Caco-2 (cell line): ENCODE measurements around the gene MTMR4. TPM values are rescaled to one million over a fixed set of nuclear protein-coding genes. Genes with fewer than 3 reads are reported as not detected.
A peak's percentile ranks its signal among the peaks of the same experiment; 100 is the strongest.
"Not testable (repeated sequence)": the region's sequence is repeated elsewhere in the genome, so short reads cannot be mapped to it uniquely, and the experiment has no call there.

ENCODE experiments used
- BruUV-seq: library from RNA; stranded (reverse); fragments of 400-500 nt; replicated peaks from 2 replicates; lab custom pipeline; 2021; lab: Mats Ljungman, UMichigan
- CTCF ChIA-PET: fragments of 300-600 bp; sonication (Branson Sonifier 250); formaldehyde crosslinking; loops from one replicate; lab custom pipeline; 2022; ENCODE audit warnings: antibody characterized with exemption; lab: Charles Lee
- POLR2A ChIA-PET: fragments of 300-600 bp; sonication (Branson Sonifier 250); formaldehyde crosslinking; loops from one replicate; lab custom pipeline; 2022; ENCODE audit warnings: antibody characterized with exemption; lab: Charles Lee
- DNase-seq, 2 experiments: peaks; one replicate each; pipeline versions ENCODE4 v3.0.0 to v3.0.0-alpha.2; 2020 to 2022
- H3K27me3 ChIP-seq: replicated peaks from 2 replicates; pipeline ENCODE4 v1.6.0; 2011; ENCODE audit warnings: low read length; ENCODE audit not compliant: control insufficient read depth, insufficient read depth
- H3K36me3 ChIP-seq: 2 replicates; pipeline ENCODE4 v1.5.1; 2011; ENCODE audit warnings: low read length; ENCODE audit not compliant: control insufficient read depth, insufficient read depth
- H3K4me1 ChIP-seq: fragments of 250-450 bp; sonication (Bioruptor Pico); 2 replicates; pipeline ENCODE4 v1.5.1; 2020; ENCODE audit warnings: mild to moderate bottlenecking
- H3K4me3 ChIP-seq: 2 replicates; pipeline ENCODE4 v1.5.1; 2011; ENCODE audit warnings: low read depth, mild to moderate bottlenecking, control low read depth, low read length
- H3K9me3 ChIP-seq: fragments of 250-450 bp; sonication (Bioruptor Pico); 2 replicates; pipeline ENCODE4 v1.5.1; 2020; ENCODE audit warnings: mild to moderate bottlenecking, moderate library complexity
- H3K27ac Mint-ChIP-seq: one replicate; pipeline ENCODE4 v1.8.0; 2022; ENCODE audit warnings: mixed read lengths; ENCODE audit not compliant: unreplicated experiment
- H3K27me3 Mint-ChIP-seq: one replicate; pipeline ENCODE4 v1.8.0; 2022; ENCODE audit warnings: mixed read lengths; ENCODE audit not compliant: insufficient read depth, unreplicated experiment
- H3K36me3 Mint-ChIP-seq: one replicate; pipeline ENCODE4 v1.8.0; 2022; ENCODE audit warnings: mild to moderate bottlenecking, mixed read lengths; ENCODE audit not compliant: insufficient read depth, unreplicated experiment
- H3K4me1 Mint-ChIP-seq: one replicate; pipeline ENCODE4 v1.8.0; 2022; ENCODE audit warnings: low read depth, mixed read lengths; ENCODE audit not compliant: unreplicated experiment
- H3K4me3 Mint-ChIP-seq: one replicate; pipeline ENCODE4 v1.8.0; 2022; ENCODE audit warnings: mild to moderate bottlenecking, moderate library complexity, mixed read lengths; ENCODE audit not compliant: unreplicated experiment
- H3K9me3 Mint-ChIP-seq: one replicate; pipeline ENCODE4 v1.8.0; 2022; ENCODE audit warnings: mixed read lengths; ENCODE audit not compliant: unreplicated experiment
- intact Hi-C: fragments of 100-400 bp; cut with micrococcal nuclease; formaldehyde crosslinking; loops from one replicate; pipeline ENCODE4 v1.10.0; 2022; ENCODE audit not compliant: unreplicated experiment
- total RNA-seq: library from RNA; stranded (reverse); gene quantifications from 2 replicates; pipeline ENCODE4 v1.2.3, GENCODE V29; 2022
- TF ChIP-seq, protein P1 (sequence below), 2 experiments: fragments of 200-600 bp in 1 of 2; IDR thresholded peaks; 1 replicate in 1 of 2; 2 replicates in 1 of 2; pipeline versions ENCODE4 v1.5.1 to v1.8.0; 2011 to 2022; ENCODE audit warnings: antibody characterized with exemption in 1 of 2, control low read depth in 1 of 2, inconsistent platforms in 1 of 2, low read depth in 1 of 2, low read length in 1 of 2, mild to moderate bottlenecking in 1 of 2, moderate library complexity in 1 of 2; ENCODE audit not compliant: insufficient read depth in 1 of 2, severe bottlenecking in 1 of 2, unreplicated experiment in 1 of 2

MTMR4 gene
- total RNA-seq, 1 experiment from 2014 or later = 62.6 TPM

- Histone ChIP-seq H3K4me3 (no peak within 1 kb of the TSS), H3K36me3 (0 out of 2 replicates have a peak, but pooled peaks cover 5% of the 10 kb centered on the region), H3K9me3 (peaks cover 5% of the 10 kb centered on the region; the same call in 1 of the 2 replicates), H3K4me1 (peaks cover 67% of the 10 kb centered on the region), H3K27me3 (no peaks in the 10 kb centered on the region)
- no peaks in the 10 kb centered on the region for H3K9me3 Mint-ChIP-seq
- peak within 1 kb of the TSS; percentile 52 for H3K4me3 Mint-ChIP-seq
- intact Hi-C loops = loop anchor here (1.0 kb wide), 1 partner anchor 26 kb away; the partner anchor contains the start of gene MTMR4
- ChIA-PET CTCF (no interaction called here), POLR2A (no interaction called here)
- peak within 1 kb of the TSS; percentile 76 for H3K27ac Mint-ChIP-seq
- DNase-seq = no peak
- no peaks in the 10 kb centered on the region for H3K27me3 Mint-ChIP-seq
- BruUV-seq = no TSS peak
- H3K36me3 Mint-ChIP-seq = peaks cover 66% of the 10 kb centered on the region
- TF ChIP-seq, protein P1, sequence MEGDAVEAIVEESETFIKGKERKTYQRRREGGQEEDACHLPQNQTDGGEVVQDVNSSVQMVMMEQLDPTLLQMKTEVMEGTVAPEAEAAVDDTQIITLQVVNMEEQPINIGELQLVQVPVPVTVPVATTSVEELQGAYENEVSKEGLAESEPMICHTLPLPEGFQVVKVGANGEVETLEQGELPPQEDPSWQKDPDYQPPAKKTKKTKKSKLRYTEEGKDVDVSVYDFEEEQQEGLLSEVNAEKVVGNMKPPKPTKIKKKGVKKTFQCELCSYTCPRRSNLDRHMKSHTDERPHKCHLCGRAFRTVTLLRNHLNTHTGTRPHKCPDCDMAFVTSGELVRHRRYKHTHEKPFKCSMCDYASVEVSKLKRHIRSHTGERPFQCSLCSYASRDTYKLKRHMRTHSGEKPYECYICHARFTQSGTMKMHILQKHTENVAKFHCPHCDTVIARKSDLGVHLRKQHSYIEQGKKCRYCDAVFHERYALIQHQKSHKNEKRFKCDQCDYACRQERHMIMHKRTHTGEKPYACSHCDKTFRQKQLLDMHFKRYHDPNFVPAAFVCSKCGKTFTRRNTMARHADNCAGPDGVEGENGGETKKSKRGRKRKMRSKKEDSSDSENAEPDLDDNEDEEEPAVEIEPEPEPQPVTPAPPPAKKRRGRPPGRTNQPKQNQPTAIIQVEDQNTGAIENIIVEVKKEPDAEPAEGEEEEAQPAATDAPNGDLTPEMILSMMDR (IDR thresholded peaks at IDR 0.05; ENCODE audit: insufficient read depth in 1 of 2, low read depth in 1 of 2, low read length in 1 of 2, severe bottlenecking in 1 of 2, unreplicated experiment in 1 of 2) = no peak
- H3K4me1 Mint-ChIP-seq = peaks cover 44% of the 10 kb centered on the region
Observed at GRCh38 chr17:58487589-58488427, 26.6 kb downstream of the MTMR4 start, which contains the start of gene HSF5. HSF5 (minus strand) TSS chr17:58488408; CDS start chr17:58488274, 134 bp downstream.

GRCh38 chr17:58484600-58484999 lies 29.8 kb downstream of the MTMR4 start:
- BruUV-seq = no TSS peak
- ChIA-PET CTCF (no interaction called here), POLR2A (no interaction called here)
- TF ChIP-seq, protein P1 (IDR thresholded peaks at IDR 0.05; ENCODE audit: insufficient read depth in 1 of 2, low read depth in 1 of 2, low read length in 1 of 2, severe bottlenecking in 1 of 2, unreplicated experiment in 1 of 2) = no peak
- no peaks in the 10 kb centered on the region for H3K27me3 Mint-ChIP-seq
- Histone ChIP-seq H3K27me3 (no peaks in the 10 kb centered on the region), H3K4me1 (peaks cover 57% of the 10 kb centered on the region), H3K36me3 (no peaks in the 10 kb centered on the region), H3K9me3 (peaks cover 5% of the 10 kb centered on the region; the same call in 1 of the 2 replicates), H3K4me3 (no peak overlapping the region)
- H3K4me3 Mint-ChIP-seq = peak overlapping the region; percentile 5
- H3K9me3 Mint-ChIP-seq = no peaks in the 10 kb centered on the region
- peaks cover 41% of the 10 kb centered on the region for H3K36me3 Mint-ChIP-seq
- peaks cover 41% of the 10 kb centered on the region for H3K4me1 Mint-ChIP-seq
- H3K27ac Mint-ChIP-seq = peak overlapping the region; percentile 27
- DNase-seq = peak in 1 of 2 experiments; percentile 53
- intact Hi-C loops = loop anchor here (2.0 kb wide), 1 partner anchor 68 kb away; the partner anchor contains the start of gene RNF43

GRCh38 chr17:58481798-58482197 lies 32.6 kb downstream of the MTMR4 start:
- H3K4me3 Mint-ChIP-seq, H3K36me3 ChIP-seq, intact Hi-C loops, H3K9me3 Mint-ChIP-seq, POLR2A ChIA-PET, DNase-seq, BruUV-seq, H3K9me3 ChIP-seq, H3K27me3 ChIP-seq, H3K27me3 Mint-ChIP-seq, CTCF ChIA-PET, H3K4me3 ChIP-seq, H3K27ac Mint-ChIP-seq: not testable (repeated sequence)
- H3K4me1 Mint-ChIP-seq = peaks cover 36% of the 10 kb centered on the region
- H3K36me3 Mint-ChIP-seq = peaks cover 20% of the 10 kb centered on the region
- peaks cover 32% of the 10 kb centered on the region for H3K4me1 ChIP-seq
